GM18507 (cell line): ENCODE results near the gene PRSS53.

Experiments
- DNase-seq: peaks from one replicate; pipeline ENCODE4 v3.0.0; 2011; ENCODE audit warnings: low read depth; ENCODE audit not compliant: insufficient read length; ENCODE audit errors: extremely low spot score
- FAIRE-seq: peaks from 2 replicates; lab custom pipeline; 2011; peaks lifted over from hg19 to GRCh38; lab: Jason Lieb, UNC

Gene PRSS53

DNA sequence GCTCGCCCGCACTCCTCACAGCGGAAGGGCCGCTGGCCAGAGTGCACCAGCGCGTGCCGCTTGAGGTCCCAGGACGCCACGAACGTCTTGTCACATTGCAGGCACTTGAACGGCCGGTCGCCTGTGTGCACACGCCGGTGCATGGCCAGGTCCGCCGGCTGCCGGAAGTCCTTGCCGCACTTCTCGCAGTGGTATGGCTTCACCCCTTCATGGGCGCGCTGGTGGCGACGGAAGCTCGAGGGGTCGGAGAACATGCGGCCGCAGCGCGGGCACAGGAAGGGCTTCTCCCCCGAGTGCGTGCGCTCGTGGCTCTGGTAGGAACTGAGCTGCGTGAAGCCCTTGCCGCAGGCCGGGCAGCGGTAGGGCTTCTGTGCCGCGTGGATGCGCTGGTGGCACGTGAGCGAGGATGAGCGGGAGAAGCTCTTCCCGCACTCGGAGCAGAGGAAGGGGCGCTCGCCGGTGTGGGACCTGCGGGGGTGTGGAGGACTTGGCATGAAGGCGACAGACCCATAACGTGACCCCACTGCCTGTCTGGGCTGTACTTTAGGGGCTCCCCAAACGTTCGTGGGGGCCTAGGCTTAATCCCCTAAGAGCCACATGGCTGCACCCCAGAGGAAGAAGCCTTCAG lies 26.8 kb downstream of the PRSS53 start:
- DNase-seq (no peak), FAIRE-seq (no peak)

DNA sequence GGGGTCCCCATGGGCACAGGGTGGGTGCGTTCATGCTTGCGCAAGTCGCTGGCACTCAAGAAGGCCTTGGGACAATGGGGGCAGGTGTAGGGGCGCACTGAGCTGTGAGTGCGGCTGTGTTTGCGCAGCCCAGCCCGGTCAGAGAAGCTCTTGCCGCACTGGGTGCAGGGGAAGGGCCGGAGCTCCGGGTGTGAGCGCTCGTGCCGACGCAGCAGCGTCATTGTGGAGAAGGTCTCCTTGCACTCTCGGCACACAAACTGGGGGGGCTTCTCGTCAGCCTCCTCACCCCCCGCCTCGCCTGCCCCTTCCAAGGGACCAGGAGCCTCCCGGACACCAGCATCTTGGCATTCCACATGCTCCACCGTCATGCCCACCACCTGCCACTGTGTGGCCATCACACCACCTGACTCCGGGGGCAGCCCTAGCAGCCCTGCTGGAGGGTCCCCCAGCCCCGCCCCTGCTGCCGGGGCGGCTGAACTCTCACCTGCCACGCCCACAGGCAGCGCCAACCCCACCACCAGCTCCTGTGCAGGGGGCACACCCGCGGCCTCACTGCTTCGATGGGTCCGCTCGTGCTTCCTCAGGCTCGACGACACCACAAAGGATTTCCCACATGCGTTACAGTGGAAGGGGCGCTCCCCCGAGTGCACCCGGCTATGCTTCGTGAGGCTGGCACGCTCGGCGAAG lies 27.5 kb downstream of the PRSS53 start:
- FAIRE-seq (no peak), DNase-seq (no peak)

DNA sequence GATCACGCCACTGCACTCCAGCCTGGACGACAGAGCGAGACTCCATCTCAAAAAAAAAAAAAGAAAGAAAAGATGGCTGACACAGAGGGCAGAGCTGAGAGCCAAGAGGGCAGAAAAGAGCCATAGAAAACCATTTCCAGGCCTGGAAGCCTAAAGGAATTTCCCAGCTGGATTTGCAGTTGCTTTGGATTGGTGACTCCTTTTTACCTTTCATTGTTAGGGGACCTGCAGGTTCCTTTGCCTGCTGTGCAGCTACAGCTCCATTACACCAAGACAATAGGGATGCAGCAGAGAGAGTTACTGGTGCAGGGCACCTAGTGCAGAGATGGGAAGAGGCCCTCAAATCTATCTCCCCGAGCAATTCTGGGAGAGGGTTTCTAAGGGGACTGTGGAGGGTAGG lies 33.1 kb downstream of the PRSS53 start:
- DNase-seq: no peak
- FAIRE-seq: no peak

DNA sequence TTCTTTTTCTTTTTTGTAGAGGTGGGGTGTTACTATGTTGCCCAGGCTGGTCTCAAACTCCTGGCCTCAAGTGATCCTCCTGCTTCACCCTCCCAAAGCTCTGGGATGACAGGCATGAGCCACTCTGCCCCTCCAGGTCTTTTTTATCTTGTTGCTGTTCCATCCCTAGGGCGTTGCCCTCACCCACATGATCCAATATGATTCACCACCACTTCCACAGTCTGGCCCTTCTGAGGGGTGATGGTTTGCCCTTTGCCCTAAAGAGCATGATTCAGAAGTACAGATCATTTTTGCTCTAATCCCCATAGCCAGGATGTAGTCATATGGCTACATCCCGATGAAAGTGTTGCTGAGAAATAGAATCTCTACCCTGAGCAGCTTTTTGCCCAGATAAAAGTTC lies 36.6 kb downstream of the PRSS53 start:
- FAIRE-seq (no peak), DNase-seq (no peak)

DNA sequence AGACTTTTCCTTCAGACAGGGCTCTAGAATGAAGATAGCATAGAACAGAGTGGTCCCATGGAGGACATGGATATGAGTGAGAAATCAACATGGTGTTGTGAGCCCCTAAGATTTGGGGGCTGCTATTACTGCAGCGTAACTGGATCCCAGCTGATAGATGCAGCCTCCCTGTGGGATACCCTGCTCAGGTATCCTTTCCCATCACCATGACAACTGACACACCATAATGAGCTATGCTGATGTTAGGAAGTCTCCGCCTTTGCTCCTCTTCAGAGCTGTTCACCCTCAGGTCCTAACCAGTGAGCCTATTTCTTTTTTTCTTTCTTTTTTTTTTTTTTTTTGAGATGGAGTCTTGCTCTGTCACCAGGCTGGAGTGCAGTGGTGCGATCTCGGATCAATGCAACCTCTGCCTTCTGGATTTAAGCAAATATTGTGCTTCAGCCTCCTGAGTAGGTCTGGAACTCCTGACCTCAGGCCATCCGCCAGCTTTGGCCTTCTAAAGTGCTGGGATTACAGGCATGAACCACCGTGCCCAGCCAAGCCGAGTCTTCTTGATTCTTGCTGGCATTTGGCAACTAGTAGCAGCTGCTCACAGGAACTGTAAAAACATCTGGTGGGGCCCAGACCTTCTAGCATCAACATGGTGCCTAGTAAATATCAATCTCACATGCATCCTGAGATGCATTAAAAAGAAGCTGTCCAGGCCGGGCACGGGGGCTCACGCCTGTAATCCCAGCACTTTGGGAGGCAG lies 38.3 kb downstream of the PRSS53 start:
- DNase-seq (no peak), FAIRE-seq (no peak)

DNA sequence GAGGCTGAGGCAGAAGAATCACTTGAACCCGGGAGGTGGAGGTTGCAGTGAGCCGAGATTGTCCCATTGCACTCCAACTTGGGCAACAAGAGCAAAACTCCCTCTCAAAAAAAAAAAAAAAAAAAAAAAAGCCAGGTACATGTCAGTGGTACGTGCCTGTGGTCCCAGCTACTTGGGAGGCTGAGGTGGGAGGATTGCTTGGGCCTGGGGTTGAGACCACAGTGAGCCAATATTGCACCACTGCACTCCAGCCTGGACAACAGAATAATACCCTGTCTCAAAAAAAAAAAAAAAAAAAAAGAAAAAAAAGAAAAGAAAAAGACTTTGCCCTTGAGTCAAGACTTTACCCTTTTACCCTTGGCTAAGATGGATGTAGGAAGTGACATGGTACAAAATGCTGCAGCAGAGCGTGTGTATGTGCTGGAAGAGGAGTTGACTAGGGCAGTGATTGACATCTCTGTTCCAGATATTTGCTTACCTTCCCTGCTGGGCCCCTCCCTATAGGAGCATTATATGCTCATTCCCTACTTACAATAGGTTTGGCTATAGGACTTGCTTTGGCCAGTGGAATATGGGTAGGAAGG lies 44.8 kb downstream of the PRSS53 start:
- FAIRE-seq: no peak

DNA sequence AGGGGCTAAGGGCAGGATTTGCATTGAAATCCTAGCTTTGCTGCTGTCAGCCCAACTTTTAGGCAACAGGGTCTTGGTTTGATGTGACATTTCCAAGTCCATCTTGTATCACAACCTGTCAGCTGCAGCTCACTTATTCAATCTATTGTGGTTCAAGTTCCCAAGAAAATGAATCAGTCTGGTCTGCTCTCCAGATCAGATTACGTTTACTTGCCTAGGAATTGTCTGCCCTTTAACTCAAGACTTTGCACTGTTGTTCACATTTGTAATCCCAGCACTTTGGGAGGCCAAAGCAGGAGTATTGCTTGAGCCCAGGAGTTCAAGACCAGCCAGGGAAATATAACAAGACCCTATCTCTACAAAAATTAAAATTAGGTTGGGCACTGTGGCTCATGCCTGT lies 45.4 kb downstream of the PRSS53 start:
- FAIRE-seq (no peak), DNase-seq (no peak)

More for the DNA sequence above, 44.8 kb downstream of the PRSS53 start:
- DNase-seq: no peak

DNA sequence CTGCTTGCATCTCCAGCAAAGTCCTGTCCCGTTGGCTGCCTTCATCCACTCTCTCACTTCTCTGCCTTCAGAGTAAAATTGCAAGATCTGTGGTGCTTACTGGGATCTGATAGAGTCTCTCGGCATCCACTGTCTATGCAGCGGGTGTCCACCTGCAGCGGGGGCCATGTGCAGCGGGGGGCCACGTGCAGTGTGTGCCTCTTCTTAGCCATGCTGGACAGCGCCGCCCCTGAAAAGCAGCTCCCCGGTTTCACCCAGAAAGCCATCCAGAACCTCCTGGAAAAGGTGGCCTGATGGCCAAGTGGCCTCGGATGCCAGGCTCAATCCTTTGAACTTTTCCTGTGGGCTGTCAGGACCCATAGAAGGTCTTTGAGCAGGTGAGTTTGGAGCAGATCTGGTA lies 45.9 kb downstream of the PRSS53 start:
- no peak for FAIRE-seq
- no peak for DNase-seq

DNA sequence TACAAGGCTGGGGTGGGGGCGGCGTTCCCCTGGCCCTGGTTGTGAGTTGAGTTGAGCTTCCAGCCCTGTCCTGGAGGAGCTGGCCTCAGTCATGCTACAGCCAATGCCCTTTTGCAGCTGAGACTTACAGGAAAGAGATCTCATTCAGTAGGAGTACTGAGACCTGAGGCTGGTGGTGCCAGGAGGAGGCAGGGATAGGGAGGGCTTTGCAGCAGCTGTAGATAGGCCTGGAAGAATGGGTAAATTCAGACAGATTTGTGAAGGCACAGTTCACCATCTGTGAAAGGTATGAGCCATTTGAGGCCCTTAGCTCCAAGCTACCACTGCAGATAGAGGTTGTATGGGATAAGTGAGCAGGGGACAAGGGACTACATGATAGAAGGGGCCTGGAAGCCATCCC lies 49.8 kb downstream of the PRSS53 start:
- no peak for FAIRE-seq
- DNase-seq: no peak

DNA sequence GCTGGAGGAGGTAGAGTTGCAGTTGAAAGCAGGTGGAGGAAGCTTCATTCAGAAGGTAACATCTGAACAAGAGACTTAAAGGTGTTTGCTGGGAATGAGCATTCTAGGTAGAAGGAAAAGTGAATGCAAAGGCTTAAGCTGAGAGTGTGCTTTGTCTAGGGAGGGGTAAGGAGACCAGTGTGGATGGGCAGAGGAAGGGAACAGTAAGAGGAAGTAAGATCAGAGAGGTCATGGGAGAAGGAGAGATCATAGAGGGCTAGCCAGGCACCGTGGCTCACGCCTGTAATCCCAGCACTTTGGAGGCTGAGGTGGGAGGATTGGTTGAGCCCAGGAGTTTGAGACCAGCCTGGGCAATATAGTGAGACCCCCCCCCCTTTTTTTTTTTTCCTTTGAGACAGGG lies 52.1 kb downstream of the PRSS53 start:
- DNase-seq: no peak
- FAIRE-seq: no peak

DNA sequence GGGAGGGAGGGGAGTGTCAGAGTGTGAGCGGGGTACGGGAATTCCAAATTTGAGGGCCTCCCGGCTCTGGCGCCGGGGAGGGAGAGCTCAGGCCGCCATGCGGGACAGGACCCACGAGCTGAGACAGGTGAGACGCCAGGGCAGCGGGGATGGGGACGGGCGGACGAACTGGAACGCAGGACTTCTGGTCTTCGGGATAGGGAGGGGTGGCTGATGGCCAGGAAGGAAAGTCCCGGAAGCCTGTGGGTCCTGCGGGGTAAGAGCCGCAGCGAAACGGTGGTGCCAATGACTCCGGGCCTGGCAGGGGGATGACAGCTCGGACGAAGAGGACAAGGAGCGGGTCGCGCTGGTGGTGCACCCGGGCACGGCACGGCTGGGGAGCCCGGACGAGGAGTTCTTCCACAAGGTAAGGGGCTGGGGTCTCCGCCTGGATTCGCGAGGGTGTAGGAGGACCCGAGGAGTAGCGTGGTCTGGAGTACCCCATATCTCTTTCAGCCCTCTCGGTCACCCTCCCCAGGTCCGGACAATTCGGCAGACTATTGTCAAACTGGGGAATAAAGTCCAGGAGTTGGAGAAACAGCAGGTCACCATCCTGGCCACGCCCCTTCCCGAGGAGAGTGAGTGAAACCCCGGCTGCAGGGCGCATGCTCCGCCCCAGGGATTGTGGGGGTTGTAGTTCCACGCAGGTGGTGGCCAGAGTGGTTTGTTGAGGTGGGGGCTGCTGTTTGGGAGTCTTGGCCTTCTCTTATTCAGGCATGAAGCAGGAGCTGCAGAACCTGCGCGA lies 54.8 kb downstream of the PRSS53 start:
- FAIRE-seq (peak; percentile 81), DNase-seq (peak; percentile 91)
